HG03565 (cell line): ENCODE measurements around the gene PLCB2.

Source experiments
- ATAC-seq: cut with Tn5 transposase; IDR thresholded peaks from one replicate; pipeline ENCODE4 v1.9.1; 2021; ENCODE audit warnings: mild to moderate bottlenecking, moderate library complexity; ENCODE audit not compliant: unreplicated experiment

The PLCB2 gene

DNA sequence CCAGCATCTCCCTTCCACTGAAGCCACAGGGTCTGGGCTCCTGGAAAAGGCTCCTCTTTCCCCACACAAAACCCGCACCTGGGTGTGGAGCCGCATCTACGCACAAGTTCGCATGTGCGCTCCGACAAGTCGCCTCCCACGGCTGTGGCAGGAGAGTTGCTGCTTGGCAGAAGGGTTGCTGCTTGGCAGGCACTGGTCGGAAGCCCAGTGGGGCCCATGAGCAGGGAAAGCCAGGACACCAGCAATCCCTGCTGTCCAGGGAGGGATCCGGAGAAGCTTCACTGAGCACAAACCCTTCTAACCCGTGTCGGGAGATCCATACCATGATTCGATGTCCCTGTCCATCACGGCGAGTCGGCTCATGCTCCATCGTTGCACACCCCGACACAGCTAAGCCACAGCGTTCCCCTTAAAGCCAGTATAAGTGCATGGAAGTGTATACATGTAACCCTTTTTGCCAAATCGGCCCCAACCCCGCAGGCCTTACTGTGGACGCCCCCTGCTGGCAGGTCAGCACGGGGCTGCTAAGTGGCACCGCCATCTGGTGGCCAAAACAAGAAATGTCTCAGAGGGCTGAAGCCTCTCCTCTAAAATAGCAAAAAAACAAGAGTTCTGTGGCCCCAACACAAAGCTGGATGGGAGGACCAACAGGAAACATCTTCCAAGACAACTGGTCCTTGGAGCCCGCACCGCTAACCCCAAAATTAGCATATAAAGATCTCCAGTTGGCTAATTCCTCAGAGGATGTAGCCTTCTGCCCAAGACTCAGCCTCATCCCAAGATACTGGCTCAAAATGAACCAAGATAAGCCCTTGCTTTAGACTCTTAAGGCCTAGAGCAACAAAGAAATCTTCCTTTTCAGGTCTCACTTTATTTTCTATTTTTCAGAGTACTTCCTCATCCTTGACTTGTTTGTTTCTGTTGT, 33.1 kb downstream of the PLCB2 start:
- ATAC-seq, result peak; percentile 47

DNA sequence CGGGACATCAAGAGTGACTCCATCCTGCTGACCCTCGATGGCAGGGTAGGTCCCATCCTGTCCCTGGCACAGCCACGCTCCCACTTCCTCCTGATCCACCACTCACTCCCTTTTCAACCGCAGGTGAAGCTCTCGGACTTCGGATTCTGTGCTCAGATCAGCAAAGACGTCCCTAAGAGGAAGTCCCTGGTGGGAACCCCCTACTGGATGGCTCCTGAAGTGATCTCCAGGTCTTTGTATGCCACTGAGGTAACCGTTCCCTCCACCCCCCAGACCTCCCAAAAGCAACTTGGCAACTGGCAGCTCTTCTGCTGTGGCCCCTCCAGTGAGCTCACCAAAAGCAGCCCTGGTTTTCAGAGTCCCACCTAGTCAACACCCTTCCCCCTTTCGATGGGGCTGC, 34.3 kb downstream of the PLCB2 start:
- ATAC-seq, result no peak

DNA sequence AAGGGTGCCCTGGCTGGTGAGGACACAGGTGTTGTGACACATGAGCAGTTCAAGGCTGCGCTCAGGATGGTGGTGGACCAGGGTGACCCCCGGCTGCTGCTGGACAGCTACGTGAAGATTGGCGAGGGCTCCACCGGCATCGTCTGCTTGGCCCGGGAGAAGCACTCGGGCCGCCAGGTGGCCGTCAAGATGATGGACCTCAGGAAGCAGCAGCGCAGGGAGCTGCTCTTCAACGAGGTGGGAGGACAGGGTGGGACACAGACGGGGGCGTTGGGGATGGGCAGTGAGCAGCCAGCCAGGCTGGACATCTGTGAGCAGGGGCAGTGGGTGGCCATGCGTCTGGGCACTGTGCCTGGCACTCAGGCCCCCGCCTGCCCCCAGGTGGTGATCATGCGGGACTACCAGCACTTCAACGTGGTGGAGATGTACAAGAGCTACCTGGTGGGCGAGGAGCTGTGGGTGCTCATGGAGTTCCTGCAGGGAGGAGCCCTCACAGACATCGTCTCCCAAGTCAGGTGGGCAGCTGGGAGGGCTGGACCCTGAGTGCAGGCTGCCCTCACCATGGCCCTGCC, 35.2 kb downstream of the PLCB2 start:
- no peak for ATAC-seq

DNA sequence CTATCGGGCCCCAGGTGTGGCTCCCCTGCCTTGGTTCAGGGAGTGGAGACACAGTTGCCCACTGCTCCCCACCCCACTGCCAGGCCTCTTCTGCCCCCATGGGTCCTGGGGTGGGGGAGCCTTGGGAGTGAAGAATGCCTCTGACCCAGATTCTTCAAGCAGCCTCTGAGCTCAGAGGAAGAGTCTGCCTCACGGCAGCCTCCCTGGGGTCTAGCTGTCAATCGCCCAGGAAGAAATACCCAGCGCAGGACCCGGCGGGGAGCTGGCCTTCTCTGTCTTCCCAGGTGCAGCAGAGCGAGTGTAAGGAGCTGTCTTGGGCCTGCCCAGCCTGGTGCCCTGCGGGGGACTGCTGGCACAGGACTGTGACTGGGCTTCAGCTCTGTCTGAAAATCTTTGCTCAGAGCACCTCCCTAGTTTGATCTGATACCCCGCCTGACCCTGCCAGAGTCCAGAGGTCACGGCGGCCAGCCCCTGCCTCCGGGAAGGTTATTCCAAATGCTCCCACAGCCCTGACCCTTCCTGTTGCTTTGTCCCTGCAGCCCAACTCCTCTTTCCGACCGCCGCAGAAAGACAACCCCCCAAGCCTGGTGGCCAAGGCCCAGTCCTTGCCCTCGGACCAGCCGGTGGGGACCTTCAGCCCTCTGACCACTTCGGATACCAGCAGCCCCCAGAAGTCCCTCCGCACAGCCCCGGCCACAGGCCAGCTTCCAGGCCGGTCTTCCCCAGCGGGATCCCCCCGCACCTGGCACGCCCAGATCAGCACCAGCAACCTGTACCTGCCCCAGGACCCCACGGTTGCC, 35.9 kb downstream of the PLCB2 start:
- ATAC-seq, result no peak

DNA sequence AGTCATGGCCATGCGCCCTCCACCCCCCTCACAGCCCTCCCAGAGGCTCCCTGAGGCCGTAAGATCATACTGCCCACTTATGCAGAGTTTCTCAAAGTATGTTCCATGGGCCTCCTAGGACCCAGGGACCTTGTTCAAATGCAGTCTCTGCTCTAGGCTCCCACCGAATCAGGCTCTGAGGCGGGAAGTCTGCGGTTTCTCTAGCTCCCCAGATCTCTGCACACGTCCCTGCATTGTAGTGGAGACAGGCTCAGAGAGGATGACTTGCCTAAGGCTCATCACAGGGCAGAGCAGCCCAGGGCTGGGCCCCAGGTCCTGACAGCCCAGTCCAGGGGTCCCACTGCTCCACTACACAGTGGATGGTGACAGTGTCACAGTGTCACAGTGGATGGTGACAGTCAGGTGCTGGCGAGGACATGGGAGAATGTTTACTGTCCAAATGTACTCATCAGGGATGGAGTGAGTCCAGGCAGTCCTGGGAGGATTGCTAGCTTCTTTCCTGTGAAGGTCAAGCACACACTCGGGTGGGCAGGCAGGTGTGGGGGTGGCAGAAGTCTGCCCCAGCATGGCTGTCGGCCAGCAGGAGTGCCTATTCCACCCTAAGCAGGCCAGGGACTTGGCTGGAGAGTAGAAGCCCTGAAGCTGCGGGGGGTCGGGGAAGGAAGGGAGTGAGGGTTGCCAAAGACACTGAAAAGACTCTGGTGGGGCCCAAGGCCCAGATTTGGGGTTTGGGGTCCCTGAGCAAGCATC, 37.3 kb downstream of the PLCB2 start:
- no peak for ATAC-seq

DNA sequence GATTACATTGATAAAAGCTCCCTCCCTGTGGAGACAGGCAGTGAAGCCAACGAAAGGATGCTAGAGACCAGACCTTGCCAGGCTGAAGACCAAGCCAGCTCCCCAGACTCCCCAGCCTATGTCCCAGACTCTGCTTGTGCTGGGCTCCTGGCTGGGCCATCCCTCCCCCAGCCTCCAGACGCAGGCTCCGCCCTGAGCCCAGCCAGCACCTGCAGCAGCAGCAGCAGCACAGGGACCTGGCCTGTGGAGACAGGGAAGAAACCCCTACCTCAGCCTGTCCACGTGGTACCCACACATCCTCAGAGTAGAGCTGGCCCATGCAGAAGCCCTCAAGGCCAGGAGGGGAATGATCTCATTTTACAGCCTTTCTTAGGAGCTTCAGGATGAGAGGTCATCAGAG, 38.1 kb downstream of the PLCB2 start:
- no peak for ATAC-seq

DNA sequence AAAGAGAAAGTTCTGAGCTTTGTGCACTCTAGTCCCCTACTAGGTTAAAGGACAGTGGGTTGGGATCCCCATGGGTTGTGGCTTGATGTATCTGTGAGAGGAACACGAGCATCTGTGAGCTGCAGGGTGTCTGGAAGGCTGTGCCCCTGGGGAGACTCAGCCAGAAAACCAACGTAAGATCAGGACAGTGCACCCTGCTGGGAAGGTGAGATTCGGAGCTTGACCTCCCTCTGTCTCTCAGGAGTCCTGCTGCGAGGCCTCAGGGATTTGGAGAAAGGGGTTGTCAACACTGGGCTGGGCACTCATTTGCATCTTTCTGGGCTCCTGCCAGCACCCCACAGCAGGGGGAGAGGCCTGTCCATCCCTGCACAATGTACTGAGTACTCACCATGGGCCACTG, 40.1 kb downstream of the PLCB2 start:
- ATAC-seq, result no peak

DNA sequence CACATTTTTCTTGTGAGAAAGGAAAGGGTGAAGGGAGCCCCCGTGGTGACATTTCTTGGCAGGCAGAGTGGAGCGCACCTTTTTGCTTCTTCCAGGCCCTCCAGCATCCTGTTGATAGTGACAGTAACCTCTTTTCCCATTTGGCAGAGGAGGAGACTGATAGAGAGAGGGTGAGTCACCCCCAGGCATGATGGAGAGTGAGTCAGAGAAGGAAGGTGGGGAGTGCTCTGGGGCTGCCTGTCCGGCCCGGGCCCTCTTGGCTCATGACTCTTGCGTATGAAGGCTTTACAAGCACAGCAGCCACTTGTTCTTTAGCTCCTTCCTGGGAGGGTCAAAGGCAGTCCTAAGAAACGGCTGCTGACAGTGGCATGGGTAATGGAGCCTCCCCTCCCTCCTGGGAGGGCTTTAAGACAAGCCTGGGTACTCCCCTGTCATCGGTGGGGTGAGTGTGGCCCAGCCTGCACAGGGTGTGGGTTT, 40.9 kb downstream of the PLCB2 start:
- ATAC-seq, result no peak

DNA sequence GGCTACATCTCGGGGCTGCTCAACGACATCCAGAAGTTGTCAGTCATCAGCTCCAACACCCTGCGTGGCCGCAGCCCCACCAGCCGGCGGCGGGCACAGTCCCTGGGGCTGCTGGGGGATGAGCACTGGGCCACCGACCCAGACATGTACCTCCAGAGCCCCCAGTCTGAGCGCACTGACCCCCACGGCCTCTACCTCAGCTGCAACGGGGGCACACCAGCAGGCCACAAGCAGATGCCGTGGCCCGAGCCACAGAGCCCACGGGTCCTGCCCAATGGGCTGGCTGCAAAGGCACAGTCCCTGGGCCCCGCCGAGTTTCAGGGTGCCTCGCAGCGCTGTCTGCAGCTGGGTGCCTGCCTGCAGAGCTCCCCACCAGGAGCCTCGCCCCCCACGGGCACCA, 41.9 kb downstream of the PLCB2 start:
- no peak for ATAC-seq

DNA sequence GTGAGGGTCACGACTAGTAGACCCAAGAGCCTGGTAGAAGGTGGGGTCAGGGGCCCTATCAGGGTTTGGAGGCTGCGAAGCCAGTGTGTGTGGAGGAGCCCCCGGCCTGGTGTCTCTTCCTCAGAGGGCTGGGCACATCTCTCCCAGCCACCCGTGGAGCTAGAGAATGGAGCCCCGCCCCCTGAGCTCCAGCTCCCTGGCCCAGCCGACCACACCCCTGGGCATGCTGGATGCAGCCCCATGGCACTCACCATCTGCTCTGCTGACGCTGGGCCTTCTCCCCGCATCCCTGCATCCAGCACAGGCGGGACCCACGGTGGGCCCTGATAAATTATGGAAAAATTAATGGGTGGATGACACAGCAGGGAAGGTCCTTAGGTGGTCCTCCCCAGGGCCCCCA, 42.4 kb downstream of the PLCB2 start:
- ATAC-seq, result no peak

DNA sequence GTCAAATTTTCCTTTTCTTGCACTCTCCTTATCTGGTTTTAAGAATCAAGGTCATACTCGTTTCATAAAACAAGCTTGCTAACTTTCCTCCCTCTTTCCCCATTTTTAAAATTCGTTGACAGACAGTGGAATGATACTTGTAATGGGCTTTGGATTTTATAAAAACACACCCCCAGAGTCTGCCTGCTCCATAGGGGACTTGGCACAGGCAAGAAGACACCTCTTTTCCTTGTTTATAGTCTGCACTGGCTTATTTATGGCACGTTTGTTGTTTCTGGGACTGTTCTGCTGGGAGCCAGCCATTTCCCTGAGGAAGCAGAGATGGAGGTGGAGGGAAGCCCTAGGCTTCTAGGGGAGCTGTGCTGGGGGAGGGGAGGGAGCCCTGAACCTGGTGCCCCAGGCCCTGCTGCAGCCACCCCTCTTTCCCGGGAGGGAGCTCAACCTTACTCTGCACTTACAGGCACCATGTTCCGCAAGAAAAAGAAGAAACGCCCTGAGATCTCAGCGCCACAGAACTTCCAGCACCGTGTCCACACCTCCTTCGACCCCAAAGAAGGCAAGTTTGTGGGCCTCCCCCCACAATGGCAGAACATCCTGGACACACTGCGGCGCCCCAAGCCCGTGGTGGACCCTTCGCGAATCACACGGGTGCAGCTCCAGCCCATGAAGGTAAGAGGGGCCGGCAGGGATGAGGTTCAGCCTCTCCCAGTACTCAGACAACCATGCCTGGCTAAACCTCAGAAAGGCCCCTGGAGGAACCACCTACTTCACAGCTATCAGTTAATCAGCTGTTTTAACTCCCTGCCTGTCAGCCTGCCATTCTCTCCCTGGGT, 43.2 kb downstream of the PLCB2 start:
- ATAC-seq, result no peak

DNA sequence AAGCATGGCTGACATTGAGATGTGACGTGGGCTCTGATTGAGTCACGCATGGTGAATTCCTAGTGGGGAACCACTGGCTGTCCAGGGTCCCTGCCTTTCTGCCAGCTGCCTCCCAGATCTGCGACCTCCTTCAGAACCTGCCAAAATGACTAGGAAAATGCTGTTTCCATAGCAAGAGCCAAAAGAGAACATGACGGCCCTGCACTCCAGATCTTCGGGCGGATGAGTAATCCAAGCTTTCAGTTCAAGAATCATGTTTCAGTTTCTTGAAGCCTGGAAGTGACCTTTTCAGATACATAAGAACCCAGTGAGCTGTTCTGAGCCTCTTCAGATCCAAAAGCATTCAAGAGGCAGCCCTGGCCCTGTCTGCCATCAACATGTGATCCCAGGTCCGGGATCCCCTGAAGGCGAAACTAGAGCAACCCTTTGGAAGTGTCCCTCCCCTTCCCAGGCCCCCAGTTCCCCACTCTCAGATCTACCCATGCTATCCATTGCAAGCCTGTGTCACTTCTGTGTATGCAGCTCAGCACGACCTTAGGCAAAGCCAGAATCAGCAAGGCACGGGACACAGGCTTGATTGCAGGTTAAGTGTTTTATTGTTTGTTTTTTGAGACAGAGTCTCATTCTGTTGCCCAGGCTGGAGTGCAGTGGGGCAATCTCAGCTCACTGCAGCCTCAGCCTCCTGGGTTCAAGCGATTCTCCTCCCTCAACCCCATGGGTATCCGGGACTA, 44.5 kb downstream of the PLCB2 start:
- no peak for ATAC-seq

DNA sequence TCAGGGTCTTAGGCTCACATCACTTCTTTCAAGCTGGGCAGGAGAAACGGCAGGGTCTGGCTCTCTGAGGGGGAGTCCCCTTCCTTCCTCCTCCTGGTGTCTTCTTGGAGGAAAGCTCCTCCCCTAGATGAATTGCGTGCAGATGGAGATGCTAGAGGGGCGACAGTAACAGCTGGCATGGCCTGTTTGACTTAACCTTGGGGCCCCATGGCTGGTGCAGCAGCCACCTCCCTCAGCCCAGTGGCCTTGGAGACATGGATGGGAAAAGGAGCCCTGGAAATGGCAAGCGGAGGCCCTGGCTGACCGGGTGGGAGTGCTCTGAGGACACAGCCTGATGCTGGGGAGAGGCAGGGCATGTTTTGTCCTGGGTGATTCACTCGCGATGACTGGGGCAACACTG, 48.7 kb downstream of the PLCB2 start:
- no peak for ATAC-seq

DNA sequence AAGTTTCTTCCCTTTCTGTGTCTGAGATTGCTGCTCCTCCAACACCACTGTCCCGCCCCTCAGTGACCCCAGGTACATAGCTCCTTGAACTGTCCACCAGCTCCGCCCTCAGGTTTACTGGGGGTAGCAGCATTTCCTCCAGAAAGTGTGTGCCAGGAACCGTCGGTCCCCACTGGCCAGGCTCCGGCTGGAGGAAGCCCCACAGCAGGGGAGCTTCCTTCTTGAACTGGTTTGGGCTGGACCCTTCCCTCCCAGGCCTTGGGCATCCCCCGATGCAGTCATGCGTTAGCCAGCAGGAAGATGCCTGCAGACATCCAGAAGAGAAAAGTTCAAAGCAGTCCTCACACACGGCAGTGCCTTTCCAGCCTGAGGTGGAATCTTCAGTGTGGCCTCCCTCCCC, 49.2 kb downstream of the PLCB2 start:
- ATAC-seq, result no peak

DNA sequence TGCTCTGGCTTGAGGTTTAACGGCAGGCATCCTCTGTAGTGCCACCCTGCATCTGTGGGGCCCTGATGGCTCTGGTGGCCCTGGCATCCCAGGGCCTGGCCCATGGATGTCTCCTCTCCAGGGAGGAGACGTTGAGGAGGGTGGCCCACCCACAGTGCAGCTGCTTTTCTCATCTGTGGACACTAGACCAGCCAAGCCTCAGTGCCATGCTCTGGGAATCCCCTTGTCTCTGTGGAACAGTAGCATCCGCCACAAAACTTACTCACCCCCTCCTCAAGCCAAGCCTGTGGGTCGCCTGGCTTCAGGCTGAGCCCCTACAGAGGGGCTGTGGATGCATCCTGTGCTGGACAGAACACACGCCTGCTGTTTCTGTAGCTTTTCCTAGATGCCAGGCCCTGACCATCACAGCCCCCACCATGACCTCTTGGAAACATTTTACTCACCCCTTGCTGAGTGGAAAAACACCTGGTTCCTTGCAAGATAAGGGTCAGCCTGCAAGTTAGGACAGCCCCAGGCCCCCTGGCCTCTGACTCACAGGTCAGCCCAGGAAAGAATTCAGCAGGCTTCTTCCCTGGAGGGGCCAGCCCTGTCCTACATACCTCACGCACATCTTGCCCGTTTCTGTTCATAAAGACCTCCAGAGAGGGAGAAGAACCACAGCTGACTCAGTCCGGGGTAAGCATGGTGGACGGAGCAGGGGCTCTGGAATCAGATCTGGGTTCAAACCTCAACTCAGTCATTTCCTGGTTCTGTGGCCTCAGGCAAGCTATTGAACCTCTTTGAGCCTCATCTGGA, 49.9 kb downstream of the PLCB2 start:
- no peak for ATAC-seq

DNA sequence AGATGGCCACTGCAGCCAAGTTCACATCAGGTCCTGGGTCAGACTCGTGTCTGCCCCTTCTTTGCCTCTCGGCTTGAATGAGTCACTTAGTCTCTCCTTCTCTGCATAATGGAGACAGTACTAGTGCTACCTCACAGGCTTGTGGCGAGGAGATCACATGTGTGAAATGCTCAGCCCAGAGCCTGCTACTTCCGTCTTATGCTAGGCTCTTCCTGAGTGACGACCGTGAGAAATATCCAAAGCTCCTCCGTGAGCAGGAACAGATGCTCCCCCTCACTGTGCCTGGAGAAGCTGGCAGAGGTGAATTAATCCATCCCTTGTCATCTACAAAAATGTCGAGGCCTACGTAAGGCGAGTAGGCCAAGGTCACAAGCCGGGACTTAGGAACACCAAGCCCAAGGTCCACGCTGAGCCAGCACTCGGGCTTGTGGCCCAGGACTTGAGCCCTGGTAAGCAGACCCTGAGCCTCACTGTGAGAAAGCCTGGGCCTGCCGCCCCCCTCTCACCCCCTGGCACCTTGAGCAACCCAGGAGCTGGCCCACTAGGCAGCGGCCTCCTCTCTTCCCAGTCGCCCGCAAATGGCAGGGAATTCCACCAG, 51.0 kb downstream of the PLCB2 start:
- ATAC-seq, result no peak

DNA sequence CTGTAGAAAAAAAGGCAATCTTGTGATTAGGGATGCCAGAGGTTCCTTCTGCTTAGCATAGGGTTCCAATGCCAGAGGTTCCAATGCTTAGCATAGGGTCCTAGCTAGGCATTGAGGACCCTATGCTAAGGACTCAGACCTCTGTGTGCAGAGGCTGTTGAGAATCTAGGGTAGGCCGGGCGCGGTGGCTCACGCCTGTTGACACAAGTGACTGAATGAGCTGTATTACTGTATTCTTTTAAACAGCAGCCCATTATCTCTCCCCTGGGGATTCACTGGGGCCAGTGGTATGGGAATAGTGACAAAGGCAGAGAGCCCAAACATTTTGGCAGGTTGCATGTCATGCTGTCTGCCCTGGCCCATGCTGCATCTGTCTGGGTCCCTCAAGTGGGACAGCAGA, 52.7 kb downstream of the PLCB2 start:
- ATAC-seq, result no peak

DNA sequence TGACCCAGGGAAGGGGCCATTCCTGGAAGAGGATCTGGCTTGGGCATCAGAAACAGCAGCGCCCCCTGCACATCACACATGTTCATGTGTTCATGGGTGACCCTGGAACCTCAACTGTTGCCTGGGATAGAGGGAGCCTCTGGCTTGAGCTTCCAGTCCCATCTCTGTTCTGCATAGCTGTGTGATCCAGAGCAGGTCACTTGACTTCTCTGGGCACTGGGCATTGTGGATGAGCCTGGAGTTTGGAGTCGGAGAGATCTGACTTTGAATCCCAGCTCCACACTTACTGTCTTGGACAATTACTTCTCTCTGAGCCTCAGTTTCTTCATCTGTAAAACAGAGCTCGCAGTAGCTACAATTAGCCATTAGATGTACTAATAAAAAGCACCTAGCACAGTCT, 53.3 kb downstream of the PLCB2 start:
- ATAC-seq, result no peak
